Osteoblast (primary cell): ENCODE results near the gene ABCG1. TPM values are rescaled to one million over a fixed set of nuclear protein-coding genes. Genes with fewer than 3 reads are reported as not detected.

Source experiments
- DNase-seq: peaks from one replicate; pipeline ENCODE4 v3.0.0; 2011; ENCODE audit warnings: low spot score, mixed read lengths; ENCODE audit not compliant: insufficient read length; ENCODE audit errors: missing footprints
- H2AFZ ChIP-seq: 2 replicates; pipeline ENCODE4 v1.6.0; 2011; ENCODE audit warnings: mild to moderate bottlenecking, low read length
- H3K27ac ChIP-seq: 2 replicates; pipeline ENCODE4 v1.5.1; 2011; ENCODE audit warnings: mild to moderate bottlenecking, low read depth, low read length, moderate library complexity
- H3K27me3 ChIP-seq: 2 replicates; pipeline ENCODE4 v1.6.0; 2012; ENCODE audit warnings: mild to moderate bottlenecking, control low read depth, inconsistent platforms, low read length, moderate library complexity; ENCODE audit not compliant: insufficient read depth
- H3K36me3 ChIP-seq: 2 replicates; pipeline ENCODE4 v1.5.1; 2011; ENCODE audit warnings: mild to moderate bottlenecking, low read length, control low read depth, moderate library complexity; ENCODE audit not compliant: insufficient read depth
- H3K4me1 ChIP-seq: 2 replicates; pipeline ENCODE4 v1.5.1; 2011; ENCODE audit warnings: mild to moderate bottlenecking, low read length, control low read depth, moderate library complexity; ENCODE audit not compliant: insufficient read depth
- H3K4me2 ChIP-seq: 2 replicates; pipeline ENCODE4 v1.6.0; 2011; ENCODE audit warnings: mild to moderate bottlenecking, low read length; ENCODE audit not compliant: insufficient read depth
- H3K4me3 ChIP-seq: fragments of 200-600 bp; sonication (generic); 3 replicates; pipeline ENCODE4 v1.5.1; 2012; ENCODE audit warnings: mild to moderate bottlenecking, low read length, inconsistent platforms; ENCODE audit not compliant: insufficient read depth
- H3K79me2 ChIP-seq: 2 replicates; pipeline ENCODE4 v1.6.0; 2012; ENCODE audit warnings: mild to moderate bottlenecking, low read length, control low read depth, inconsistent platforms; ENCODE audit not compliant: insufficient read depth
- H3K9me3 ChIP-seq: 2 replicates; pipeline ENCODE4 v1.5.1; 2011; ENCODE audit warnings: low read depth, low read length, control low read depth
- H4K20me1 ChIP-seq: 2 replicates; pipeline ENCODE4 v1.6.0; 2012; ENCODE audit warnings: mild to moderate bottlenecking, low read length, control low read depth; ENCODE audit not compliant: insufficient read depth
- total RNA-seq: library from RNA; depleted of rRNA; stranded (reverse); fragments of >200 nt; gene quantifications from 2 replicates; pipeline ENCODE4 v1.2.3, GENCODE V29; 2012
- TF ChIP-seq, protein P1 (sequence below): IDR thresholded peaks from 2 replicates; pipeline ENCODE4 v1.5.1; 2011; ENCODE audit warnings: mild to moderate bottlenecking, low read depth, low read length, moderate library complexity; ENCODE audit errors: extremely low read depth

Gene ABCG1
- total RNA-seq, 1 donor, result 0.72 TPM

DNA sequence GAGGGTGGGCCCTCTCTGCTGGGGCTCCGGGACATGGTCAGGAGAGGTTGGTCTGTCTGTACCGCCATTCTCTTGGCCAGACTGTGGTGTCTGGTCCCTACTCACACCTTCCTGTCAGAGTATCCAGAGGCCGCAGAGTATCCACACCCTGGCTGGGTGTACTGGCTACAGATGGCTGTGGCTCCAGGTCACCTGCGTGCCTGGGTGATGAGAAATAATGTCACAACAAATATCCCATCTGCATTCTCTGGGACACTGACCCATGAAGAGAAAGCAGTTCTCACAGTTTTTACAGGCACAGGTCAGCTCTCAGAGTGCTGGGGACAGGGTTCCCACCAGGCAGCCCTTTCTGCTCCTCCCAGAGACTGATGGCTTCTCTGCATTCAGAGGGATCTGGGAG, 37.4 kb downstream of the ABCG1 start:
- no peak overlapping the region for H3K27ac ChIP-seq
- H3K4me3 ChIP-seq, result no peak overlapping the region
- H3K4me1 ChIP-seq, result no peaks in the 10 kb centered on the region
- peaks cover 2% of the 10 kb centered on the region for H3K27me3 ChIP-seq
- H3K9me3 ChIP-seq, result no peaks in the 10 kb centered on the region
- H4K20me1 ChIP-seq, result no peaks in the 10 kb centered on the region
- no peak for DNase-seq
- H3K36me3 ChIP-seq, result no peaks in the 10 kb centered on the region
- no peaks in the 10 kb centered on the region for H3K79me2 ChIP-seq
- H3K4me2 ChIP-seq, result no peak overlapping the region
- TF ChIP-seq, protein P1, sequence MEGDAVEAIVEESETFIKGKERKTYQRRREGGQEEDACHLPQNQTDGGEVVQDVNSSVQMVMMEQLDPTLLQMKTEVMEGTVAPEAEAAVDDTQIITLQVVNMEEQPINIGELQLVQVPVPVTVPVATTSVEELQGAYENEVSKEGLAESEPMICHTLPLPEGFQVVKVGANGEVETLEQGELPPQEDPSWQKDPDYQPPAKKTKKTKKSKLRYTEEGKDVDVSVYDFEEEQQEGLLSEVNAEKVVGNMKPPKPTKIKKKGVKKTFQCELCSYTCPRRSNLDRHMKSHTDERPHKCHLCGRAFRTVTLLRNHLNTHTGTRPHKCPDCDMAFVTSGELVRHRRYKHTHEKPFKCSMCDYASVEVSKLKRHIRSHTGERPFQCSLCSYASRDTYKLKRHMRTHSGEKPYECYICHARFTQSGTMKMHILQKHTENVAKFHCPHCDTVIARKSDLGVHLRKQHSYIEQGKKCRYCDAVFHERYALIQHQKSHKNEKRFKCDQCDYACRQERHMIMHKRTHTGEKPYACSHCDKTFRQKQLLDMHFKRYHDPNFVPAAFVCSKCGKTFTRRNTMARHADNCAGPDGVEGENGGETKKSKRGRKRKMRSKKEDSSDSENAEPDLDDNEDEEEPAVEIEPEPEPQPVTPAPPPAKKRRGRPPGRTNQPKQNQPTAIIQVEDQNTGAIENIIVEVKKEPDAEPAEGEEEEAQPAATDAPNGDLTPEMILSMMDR, result no peak
- H2AFZ ChIP-seq, result no peak overlapping the region

- H3K4me2 ChIP-seq, result no peak overlapping the region
These were observed 38.3 kb downstream of the ABCG1 start for GRCh38 chr21:42257091-42257765.

GRCh38 chr21:42258150-42258884, 39.4 kb downstream of the ABCG1 start:
- no peaks in the 10 kb centered on the region for H3K79me2 ChIP-seq
- H4K20me1 ChIP-seq, result no peaks in the 10 kb centered on the region
- no peaks in the 10 kb centered on the region for H3K36me3 ChIP-seq
- no peak overlapping the region for H3K4me2 ChIP-seq
- H3K9me3 ChIP-seq, result no peaks in the 10 kb centered on the region
- H3K27me3 ChIP-seq, result peaks cover 2% of the 10 kb centered on the region
- H3K27ac ChIP-seq, result no peak overlapping the region
- H2AFZ ChIP-seq, result no peak overlapping the region
- DNase-seq, result peak; percentile 97
- no peaks in the 10 kb centered on the region for H3K4me1 ChIP-seq
- H3K4me3 ChIP-seq, result no peak overlapping the region
- TF ChIP-seq, protein P1, result peak; percentile 73

More at GRCh38 chr21:42257091-42257765, 38.3 kb downstream of the ABCG1 start:
- H3K4me1 ChIP-seq, result no peaks in the 10 kb centered on the region
- TF ChIP-seq, protein P1, result no peak
- no peak overlapping the region for H2AFZ ChIP-seq
- no peaks in the 10 kb centered on the region for H3K36me3 ChIP-seq
- no peaks in the 10 kb centered on the region for H3K9me3 ChIP-seq
- H4K20me1 ChIP-seq, result no peaks in the 10 kb centered on the region
- H3K79me2 ChIP-seq, result no peaks in the 10 kb centered on the region
- no peak for DNase-seq
- no peak overlapping the region for H3K4me3 ChIP-seq
- peaks cover 2% of the 10 kb centered on the region for H3K27me3 ChIP-seq
- H3K27ac ChIP-seq, result no peak overlapping the region

- no peaks in the 10 kb centered on the region for H3K79me2 ChIP-seq
- H4K20me1 ChIP-seq, result no peaks in the 10 kb centered on the region
- no peak overlapping the region for H3K27ac ChIP-seq
- H3K4me1 ChIP-seq, result no peaks in the 10 kb centered on the region
- no peak overlapping the region for H2AFZ ChIP-seq
- no peak overlapping the region for H3K4me2 ChIP-seq
- no peaks in the 10 kb centered on the region for H3K9me3 ChIP-seq
- TF ChIP-seq, protein P1, result peak; percentile 4
- H3K27me3 ChIP-seq, result peaks cover 2% of the 10 kb centered on the region
- H3K36me3 ChIP-seq, result no peaks in the 10 kb centered on the region
- H3K4me3 ChIP-seq, result no peak overlapping the region
- DNase-seq, result no peak
These were observed 40.0 kb downstream of the ABCG1 start for GRCh38 chr21:42258885-42259407.
